ENCODE measurements around the gene SLC17A6.

The SLC17A6 gene

GRCh38 chr11:22340235-22340634, 2.1 kb downstream of the SLC17A6 start:
- no peak for DNase-seq (ENCODE audit: low spot score)
- H3K4me3 ChIP-seq: no peak overlapping the region
- no peak for TF ChIP-seq CTCF (IDR thresholded peaks at IDR 0.05)
- no peak overlapping the region for H3K27ac ChIP-seq

- TF ChIP-seq CTCF (IDR thresholded peaks at IDR 0.05): no peak
- no peak overlapping the region for H3K4me3 ChIP-seq
These were observed 2.8 kb downstream of the SLC17A6 start for GRCh38 chr11:22340701-22341587.

GRCh38 chr11:22341588-22341931, 3.4 kb downstream of the SLC17A6 start:
- no peak for DNase-seq (ENCODE audit: low spot score)
- Histone ChIP-seq H3K27ac (no peak overlapping the region), H3K4me3 (no peak overlapping the region)
- no peak for TF ChIP-seq CTCF (IDR thresholded peaks at IDR 0.05)

More at GRCh38 chr11:22340701-22341587, 2.8 kb downstream of the SLC17A6 start:
- no peak for DNase-seq (ENCODE audit: low spot score)
- H3K27ac ChIP-seq: no peak overlapping the region

GRCh38 chr11:22342211-22343031, 4.2 kb downstream of the SLC17A6 start:
- DNase-seq (ENCODE audit: low spot score): no peak
- H3K4me3 ChIP-seq: no peak overlapping the region
- H3K27ac ChIP-seq: no peak overlapping the region
- no peak for TF ChIP-seq CTCF (IDR thresholded peaks at IDR 0.05)

GRCh38 chr11:22343032-22343324, 4.8 kb downstream of the SLC17A6 start:
- H3K4me3 ChIP-seq: no peak overlapping the region
- TF ChIP-seq CTCF (IDR thresholded peaks at IDR 0.05): no peak

GRCh38 chr11:22343371-22344032, 5.3 kb downstream of the SLC17A6 start:
- Histone ChIP-seq H3K4me3 (no peak overlapping the region), H3K27ac (no peak overlapping the region)
- DNase-seq (ENCODE audit: low spot score): no peak
- no peak for TF ChIP-seq CTCF (IDR thresholded peaks at IDR 0.05)

More at GRCh38 chr11:22343032-22343324, 4.8 kb downstream of the SLC17A6 start:
- H3K27ac ChIP-seq: no peak overlapping the region
- no peak for DNase-seq (ENCODE audit: low spot score)
